DOHH2 (cell line): Measurements from ENCODE around the gene SCNN1A.

Experiments used
- H3F3A ChIP-seq: fragments of 200-600 bp; sonication (generic), shearing (Covaris generic); 2 replicates; pipeline ENCODE4 v1.6.0; 2016; ENCODE audit warnings: antibody characterized with exemption, mild to moderate bottlenecking; ENCODE audit not compliant: control insufficient read depth, insufficient read depth
- H3K27ac ChIP-seq: fragments of 200-600 bp; sonication (generic); 2 replicates; pipeline ENCODE4 v1.5.1; 2014; ENCODE audit warnings: low read depth, mild to moderate bottlenecking, low read length, moderate library complexity
- H3K27me3 ChIP-seq: fragments of 200-600 bp; sonication (generic); 2 replicates; pipeline ENCODE4 v1.6.1; 2014; ENCODE audit warnings: mild to moderate bottlenecking, low read length, mixed read lengths; ENCODE audit not compliant: control insufficient read depth
- H3K36me3 ChIP-seq: fragments of 200-600 bp; sonication (generic); 2 replicates; pipeline ENCODE4 v1.6.1; 2014; ENCODE audit warnings: mild to moderate bottlenecking, low read length, moderate library complexity, mixed read lengths; ENCODE audit not compliant: control insufficient read depth
- H3K4me1 ChIP-seq: fragments of 200-600 bp; sonication (generic); 2 replicates; pipeline ENCODE4 v1.6.1; 2014; ENCODE audit warnings: mild to moderate bottlenecking, low read length, mixed read lengths; ENCODE audit not compliant: control insufficient read depth
- H3K4me2 ChIP-seq: fragments of 200-600 bp; sonication (generic); 2 replicates; pipeline ENCODE4 v1.6.0; 2014; ENCODE audit warnings: mild to moderate bottlenecking, low read length, moderate library complexity
- H3K4me3 ChIP-seq: fragments of 200-600 bp; sonication (generic); 2 replicates; pipeline ENCODE4 v1.5.1; 2014; ENCODE audit warnings: mild to moderate bottlenecking, low read length, mixed read lengths
- H3K79me2 ChIP-seq: fragments of 200-600 bp; sonication (generic); 2 replicates; pipeline ENCODE4 v1.6.1; 2014; ENCODE audit warnings: mild to moderate bottlenecking, low read length, mixed read lengths; ENCODE audit not compliant: control insufficient read depth
- H3K9me2 ChIP-seq: fragments of 200-600 bp; sonication (generic); replicated peaks from 2 replicates; pipeline ENCODE4 v1.6.1; 2014; ENCODE audit warnings: mild to moderate bottlenecking, low read length, mixed read lengths; ENCODE audit not compliant: control insufficient read depth
- H3K9me3 ChIP-seq: fragments of 200-600 bp; sonication (generic); 2 replicates; pipeline ENCODE4 v1.6.1; 2014; ENCODE audit warnings: antibody characterized with exemption, low read length, mixed read lengths; ENCODE audit not compliant: control insufficient read depth, insufficient read depth
- H4K20me1 ChIP-seq: fragments of 200-600 bp; sonication (generic); 2 replicates; pipeline ENCODE4 v1.6.0; 2014; ENCODE audit warnings: low read depth, mild to moderate bottlenecking, antibody characterized with exemption, low read length, moderate library complexity; ENCODE audit not compliant: control insufficient read depth, insufficient read depth
- EZH2phosphoT487 ChIP-seq: fragments of 200-600 bp; sonication (generic); IDR thresholded peaks from 2 replicates; pipeline ENCODE4 v1.6.1; 2017; ENCODE audit warnings: borderline replicate concordance, mild to moderate bottlenecking, antibody characterized with exemption, low read length, moderate library complexity, mixed read lengths
- TF ChIP-seq, protein P1 (sequence below): fragments of 200-600 bp; sonication (generic); IDR thresholded peaks from one replicate; pipeline ENCODE4 v1.5.1; 2014; ENCODE audit warnings: antibody characterized with exemption, mild to moderate bottlenecking, low read depth, low read length; ENCODE audit not compliant: poor library complexity, severe bottlenecking

SCNN1A gene

DNA sequence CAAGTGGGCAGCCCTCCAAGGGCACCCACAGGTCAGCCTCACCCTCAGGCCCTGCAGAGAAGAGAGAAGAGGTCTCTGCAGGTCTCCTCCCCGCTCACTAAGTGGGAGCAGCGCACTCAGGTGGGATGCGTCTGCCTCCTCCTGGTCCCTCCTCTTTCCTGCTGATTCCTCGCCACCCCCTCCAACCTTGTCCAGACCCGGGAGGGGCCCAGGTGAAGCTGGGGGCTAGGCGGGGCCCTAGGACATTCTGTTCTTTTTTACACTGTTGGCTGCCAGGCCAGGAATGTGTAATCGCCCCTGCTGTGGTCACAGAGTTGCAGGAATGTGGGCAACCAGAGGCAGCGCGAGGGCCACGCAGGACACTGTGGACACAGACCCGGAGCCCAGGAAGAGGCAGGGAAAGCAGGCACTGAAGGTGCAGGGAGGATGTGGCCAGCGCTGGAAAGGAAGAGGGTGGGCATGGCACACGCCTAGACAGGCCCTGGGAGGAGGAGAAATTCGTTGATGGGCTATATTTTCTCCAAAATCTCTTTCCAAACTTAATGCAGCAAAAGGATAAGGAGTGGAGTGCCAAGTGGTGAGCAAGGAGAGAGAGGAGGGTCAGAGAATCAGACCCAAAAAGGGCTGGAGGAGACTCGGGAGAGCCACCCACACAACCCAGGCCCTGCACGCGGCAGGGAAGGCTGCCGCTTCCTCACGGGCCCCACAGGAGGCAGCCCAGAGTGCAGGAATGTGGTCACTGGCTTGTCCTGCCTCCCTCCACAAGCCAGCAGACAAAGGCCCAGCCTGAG is 911 bp upstream of the SCNN1A start:
- peaks cover 2% of the 10 kb centered on the region; the same call in 1 of the 2 replicates for H3K4me1 ChIP-seq
- no peak overlapping the region for H3K4me3 ChIP-seq
- peaks cover 48% of the 10 kb centered on the region for H3K27me3 ChIP-seq
- H3K9me3 ChIP-seq: no peaks in the 10 kb centered on the region
- H3K9me2 ChIP-seq: no peaks in the 10 kb centered on the region
- no peaks in the 10 kb centered on the region for H3K36me3 ChIP-seq
- no peaks in the 10 kb centered on the region for H4K20me1 ChIP-seq
- TF ChIP-seq EZH2phosphoT487: no peak
- TF ChIP-seq, protein P1, sequence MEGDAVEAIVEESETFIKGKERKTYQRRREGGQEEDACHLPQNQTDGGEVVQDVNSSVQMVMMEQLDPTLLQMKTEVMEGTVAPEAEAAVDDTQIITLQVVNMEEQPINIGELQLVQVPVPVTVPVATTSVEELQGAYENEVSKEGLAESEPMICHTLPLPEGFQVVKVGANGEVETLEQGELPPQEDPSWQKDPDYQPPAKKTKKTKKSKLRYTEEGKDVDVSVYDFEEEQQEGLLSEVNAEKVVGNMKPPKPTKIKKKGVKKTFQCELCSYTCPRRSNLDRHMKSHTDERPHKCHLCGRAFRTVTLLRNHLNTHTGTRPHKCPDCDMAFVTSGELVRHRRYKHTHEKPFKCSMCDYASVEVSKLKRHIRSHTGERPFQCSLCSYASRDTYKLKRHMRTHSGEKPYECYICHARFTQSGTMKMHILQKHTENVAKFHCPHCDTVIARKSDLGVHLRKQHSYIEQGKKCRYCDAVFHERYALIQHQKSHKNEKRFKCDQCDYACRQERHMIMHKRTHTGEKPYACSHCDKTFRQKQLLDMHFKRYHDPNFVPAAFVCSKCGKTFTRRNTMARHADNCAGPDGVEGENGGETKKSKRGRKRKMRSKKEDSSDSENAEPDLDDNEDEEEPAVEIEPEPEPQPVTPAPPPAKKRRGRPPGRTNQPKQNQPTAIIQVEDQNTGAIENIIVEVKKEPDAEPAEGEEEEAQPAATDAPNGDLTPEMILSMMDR: no peak
- no peak overlapping the region for H3K4me2 ChIP-seq
- H3F3A ChIP-seq: no peaks in the 10 kb centered on the region
- H3K27ac ChIP-seq: no peak overlapping the region
- H3K79me2 ChIP-seq: no peaks in the 10 kb centered on the region

DNA sequence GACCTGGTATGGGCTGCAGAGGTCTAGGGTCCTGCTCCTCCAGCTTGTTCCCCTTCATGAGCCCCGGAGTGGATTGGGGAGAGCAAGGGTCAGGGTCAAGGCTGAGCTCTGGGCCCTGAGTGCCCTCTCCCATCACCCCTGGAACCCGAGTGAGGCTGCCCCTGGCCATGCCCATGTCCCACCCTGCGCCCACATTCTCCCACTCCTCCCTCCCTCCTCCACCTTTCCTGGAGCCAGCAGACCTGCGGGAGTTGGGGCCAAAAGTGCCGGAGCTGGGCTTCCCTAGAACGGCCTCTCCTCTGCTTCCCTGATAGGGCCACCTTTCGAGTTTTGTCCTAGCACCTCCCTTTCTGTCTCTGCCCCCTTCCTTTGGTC is 590 bp downstream of the SCNN1A start:
- Histone ChIP-seq H3K27ac (no peak overlapping the region), H3K9me3 (no peaks in the 10 kb centered on the region)

DNA sequence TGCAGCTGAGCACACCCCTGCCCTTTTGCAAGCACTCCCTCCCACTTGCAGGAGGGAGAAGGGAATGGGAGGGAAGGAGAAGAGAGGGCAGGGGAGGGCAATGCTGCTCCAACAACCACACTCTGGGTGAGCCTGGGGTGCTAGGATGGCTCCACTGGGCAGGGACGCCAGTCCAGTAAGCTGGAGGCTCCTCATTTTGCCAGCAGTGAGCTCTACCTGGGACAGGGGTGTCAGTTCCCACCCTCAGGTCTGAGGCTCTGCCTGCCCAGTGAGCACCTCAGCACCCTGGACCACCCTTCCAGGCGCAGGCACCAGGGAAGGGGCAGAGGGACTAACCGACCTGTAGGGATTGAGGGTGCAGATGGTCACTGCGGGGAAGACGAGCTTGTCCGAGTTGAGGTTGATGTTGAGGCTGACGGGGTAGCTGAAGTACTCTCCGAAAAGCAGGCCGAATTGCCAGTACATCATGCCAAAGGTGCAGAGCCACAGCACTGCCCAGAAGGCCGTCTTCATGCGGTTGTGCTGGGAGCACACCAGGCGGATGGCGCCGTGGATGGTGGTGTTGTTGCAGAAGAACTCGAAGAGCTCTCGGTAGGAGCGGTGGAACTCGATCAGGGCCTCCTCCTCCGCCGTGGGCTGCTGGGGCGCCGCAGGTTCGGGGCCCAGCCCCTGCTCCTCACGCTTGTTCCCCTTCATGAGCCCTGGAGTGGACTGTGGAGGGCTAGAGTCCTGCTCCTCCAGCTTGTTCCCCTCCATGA is 1.2 kb downstream of the SCNN1A start:
- H3K79me2 ChIP-seq: no peaks in the 10 kb centered on the region
- no peak overlapping the region for H3K4me3 ChIP-seq
- no peaks in the 10 kb centered on the region for H4K20me1 ChIP-seq
- H3K4me1 ChIP-seq: peaks cover 7% of the 10 kb centered on the region; the same call in 1 of the 2 replicates
- no peak overlapping the region for H3K4me2 ChIP-seq
- no peaks in the 10 kb centered on the region for H3K9me2 ChIP-seq
- H3K36me3 ChIP-seq: no peaks in the 10 kb centered on the region
- no peak overlapping the region for H3K27ac ChIP-seq
- H3K27me3 ChIP-seq: peaks cover 40% of the 10 kb centered on the region
- H3K9me3 ChIP-seq: no peaks in the 10 kb centered on the region
- TF ChIP-seq, protein P1: no peak
- no peak for TF ChIP-seq EZH2phosphoT487
- no peaks in the 10 kb centered on the region for H3F3A ChIP-seq

More for the DNA sequence above, 590 bp downstream of the SCNN1A start:
- no peaks in the 10 kb centered on the region for H3K79me2 ChIP-seq
- no peak for TF ChIP-seq EZH2phosphoT487
- TF ChIP-seq, protein P1: no peak
- peaks cover 40% of the 10 kb centered on the region for H3K27me3 ChIP-seq
- no peaks in the 10 kb centered on the region for H3K9me2 ChIP-seq
- H4K20me1 ChIP-seq: no peaks in the 10 kb centered on the region
- H3K36me3 ChIP-seq: no peaks in the 10 kb centered on the region
- H3K4me3 ChIP-seq: no peak overlapping the region
- H3K4me1 ChIP-seq: peaks cover 7% of the 10 kb centered on the region; the same call in 1 of the 2 replicates
- no peaks in the 10 kb centered on the region for H3F3A ChIP-seq
- H3K4me2 ChIP-seq: no peak overlapping the region
